Esophagus squamous epithelium (tissue), 5 donors: ENCODE results near the gene RTTN. TPM values are rescaled to one million over a fixed set of nuclear protein-coding genes. Genes with fewer than 3 reads are reported as not detected.

Experiments used
- DNase-seq: peaks from one replicate; lab custom pipeline; 2025; lab: John Stamatoyannopoulos, UW
- H3K27ac ChIP-seq, 4 donors: fragments of 200-600 bp; sonication (generic); one replicate each; pipeline ENCODE4 v1.5.1; 2016 to 2019; ENCODE audit warnings: mild to moderate bottlenecking in 1 of 4
- H3K27me3 ChIP-seq, 4 donors: fragments of 200-600 bp; sonication (generic); 1 replicate in 3 of 4; 2 replicates in 1 of 4; pipeline versions ENCODE4 v1.5.1 to v1.6.0; 2017 to 2021; ENCODE audit warnings: antibody characterized with exemption in 1 of 4
- H3K36me3 ChIP-seq, 3 donors: fragments of 200-600 bp; sonication (generic); one replicate each; pipeline ENCODE4 v1.5.1; 2016 to 2019
- H3K4me1 ChIP-seq, 3 donors: fragments of 200-600 bp; sonication (generic); one replicate each; pipeline ENCODE4 v1.5.1; 2017 to 2019
- H3K4me3 ChIP-seq, 4 donors: fragments of 200-600 bp; sonication (generic); 1 replicate in 3 of 4; 2 replicates in 1 of 4; pipeline ENCODE4 v1.5.1; 2016 to 2019; ENCODE audit warnings: mild to moderate bottlenecking in 2 of 4, moderate library complexity in 1 of 4
- H3K9me3 ChIP-seq, 3 donors: fragments of 200-600 bp; sonication (generic); one replicate each; pipeline ENCODE4 v1.5.1; 2016 to 2019
- POLR2A ChIP-seq, 4 donors: fragments of 450-650 bp; IDR thresholded peaks; one replicate each; pipeline ENCODE4 v1.6.1; 2017; ENCODE audit warnings: antibody characterized with exemption in 4 of 4, mild to moderate bottlenecking in 4 of 4, moderate library complexity in 3 of 4
- WGBS, 2 donors: methylation state at CpG; one replicate each; pipeline ENCODE4 v1.1.5; 2018; 5-methylcytosine and 5-hydroxymethylcytosine counted together
- intact Hi-C: fragments of 100-400 bp; cut with DNase I; formaldehyde crosslinking; loops from one replicate; pipeline ENCODE4 v1.15.0; 2022
- total RNA-seq, 4 donors: library from RNA; depleted of rRNA; stranded (reverse); fragments of >200 nt; gene quantifications; one replicate each; pipeline ENCODE4 v1.1.0, GENCODE V29; 2016
- TF ChIP-seq, protein P1 (sequence below), 6 experiments: fragments of 450-650 bp in 4 of 6; fragments of 200-600 bp in 2 of 6; sonication (generic) in 2 of 6; IDR thresholded peaks; one replicate each; pipeline ENCODE4 v1.5.1; 2016 to 2019; ENCODE audit warnings: antibody characterized with exemption in 6 of 6, mild to moderate bottlenecking in 4 of 6, moderate library complexity in 4 of 6
- donor health status: DM: yes; HTN: yes; CAD: no.

The RTTN gene
- total RNA-seq, 4 donors from 2014 or later = 4.1 to 14.4 (median 9.2) TPM

GRCh38 chr18:70078106-70078505, 127.4 kb downstream of the RTTN start:
- Histone ChIP-seq H3K27me3 (no peaks in the 10 kb centered on the region), H3K36me3 (peaks cover 0 to 19% (median 0%) of the 10 kb centered on the region in 3 donors), H3K9me3 (no peaks in the 10 kb centered on the region), H3K4me1 (no peaks in the 10 kb centered on the region), H3K27ac (no peak overlapping the region), H3K4me3 (no peak overlapping the region)
- intact Hi-C loops = no loop called here
- DNase-seq = no peak
- TF ChIP-seq, protein P1, sequence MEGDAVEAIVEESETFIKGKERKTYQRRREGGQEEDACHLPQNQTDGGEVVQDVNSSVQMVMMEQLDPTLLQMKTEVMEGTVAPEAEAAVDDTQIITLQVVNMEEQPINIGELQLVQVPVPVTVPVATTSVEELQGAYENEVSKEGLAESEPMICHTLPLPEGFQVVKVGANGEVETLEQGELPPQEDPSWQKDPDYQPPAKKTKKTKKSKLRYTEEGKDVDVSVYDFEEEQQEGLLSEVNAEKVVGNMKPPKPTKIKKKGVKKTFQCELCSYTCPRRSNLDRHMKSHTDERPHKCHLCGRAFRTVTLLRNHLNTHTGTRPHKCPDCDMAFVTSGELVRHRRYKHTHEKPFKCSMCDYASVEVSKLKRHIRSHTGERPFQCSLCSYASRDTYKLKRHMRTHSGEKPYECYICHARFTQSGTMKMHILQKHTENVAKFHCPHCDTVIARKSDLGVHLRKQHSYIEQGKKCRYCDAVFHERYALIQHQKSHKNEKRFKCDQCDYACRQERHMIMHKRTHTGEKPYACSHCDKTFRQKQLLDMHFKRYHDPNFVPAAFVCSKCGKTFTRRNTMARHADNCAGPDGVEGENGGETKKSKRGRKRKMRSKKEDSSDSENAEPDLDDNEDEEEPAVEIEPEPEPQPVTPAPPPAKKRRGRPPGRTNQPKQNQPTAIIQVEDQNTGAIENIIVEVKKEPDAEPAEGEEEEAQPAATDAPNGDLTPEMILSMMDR (IDR thresholded peaks at IDR 0.05) = no peak
- TF ChIP-seq POLR2A (IDR thresholded peaks at IDR 0.05) = no peak

GRCh38 chr18:70075906-70076305, 129.6 kb downstream of the RTTN start:
- no peak overlapping the region for H3K27ac ChIP-seq
- H3K9me3 ChIP-seq = no peaks in the 10 kb centered on the region
- no peaks in the 10 kb centered on the region for H3K4me1 ChIP-seq
- intact Hi-C loops = no loop called here
- no peak overlapping the region for H3K4me3 ChIP-seq
- H3K36me3 ChIP-seq = peaks cover 0 to 10% (median 0%) of the 10 kb centered on the region in 3 donors
- no peak for DNase-seq
- no peaks in the 10 kb centered on the region for H3K27me3 ChIP-seq
- TF ChIP-seq, protein P1 (IDR thresholded peaks at IDR 0.05) = no peak
- TF ChIP-seq POLR2A (IDR thresholded peaks at IDR 0.05) = no peak

DNA sequence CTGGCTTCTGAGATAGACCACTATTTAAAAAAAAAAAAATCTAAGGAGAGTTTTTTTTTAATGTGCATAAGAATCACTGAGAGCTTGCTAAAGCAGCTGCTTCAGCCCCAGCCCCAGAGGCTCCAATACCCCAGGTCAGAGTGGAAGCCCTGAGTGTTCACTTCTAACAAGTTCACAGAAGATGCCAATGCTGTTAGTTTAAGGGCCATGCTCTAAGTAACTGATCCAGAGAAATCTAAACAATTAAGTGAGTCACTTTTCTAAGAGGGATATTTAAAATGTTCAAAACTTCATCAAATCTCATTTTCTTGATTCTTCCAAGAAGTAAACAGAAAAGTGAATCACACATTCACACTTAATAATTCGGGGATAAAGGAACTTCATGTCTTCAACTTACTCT, 131.4 kb downstream of the RTTN start:
- 71 to 81% methylated on average over 1 of the region's 1 CpG for WGBS, 2 donors
- Histone ChIP-seq H3K36me3 (peaks cover 0 to 10% (median 0%) of the 10 kb centered on the region in 3 donors), H3K27me3 (no peaks in the 10 kb centered on the region), H3K4me3 (no peak overlapping the region), H3K9me3 (no peaks in the 10 kb centered on the region), H3K4me1 (no peaks in the 10 kb centered on the region), H3K27ac (no peak overlapping the region)
- no peak for TF ChIP-seq POLR2A (IDR thresholded peaks at IDR 0.05)
- TF ChIP-seq, protein P1 (IDR thresholded peaks at IDR 0.05) = no peak
- intact Hi-C loops = no loop called here
- DNase-seq = no peak

DNA sequence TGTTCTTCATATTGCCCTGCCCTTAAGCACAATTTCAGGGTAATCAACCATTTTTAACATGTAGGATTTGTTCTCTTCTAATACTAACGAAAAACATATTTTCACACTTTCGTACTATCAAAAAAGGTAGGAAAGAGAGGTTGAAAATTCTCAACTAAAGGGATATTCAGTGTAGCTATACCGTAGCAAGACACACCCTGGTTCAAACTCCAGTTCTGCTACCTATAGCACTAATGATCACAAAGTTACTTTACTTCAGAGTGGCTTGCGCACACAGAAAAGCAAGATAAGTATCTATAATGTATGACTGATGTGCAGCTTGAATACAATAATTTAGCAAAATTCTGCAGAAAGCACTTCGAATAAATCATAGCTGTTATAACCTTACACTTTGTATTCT, 132.1 kb downstream of the RTTN start:
- Histone ChIP-seq H3K4me1 (no peaks in the 10 kb centered on the region), H3K27me3 (no peaks in the 10 kb centered on the region), H3K4me3 (no peak overlapping the region), H3K36me3 (peaks cover 0 to 10% (median 0%) of the 10 kb centered on the region in 3 donors), H3K9me3 (no peaks in the 10 kb centered on the region), H3K27ac (no peak overlapping the region)
- TF ChIP-seq, protein P1 (IDR thresholded peaks at IDR 0.05) = no peak
- TF ChIP-seq POLR2A (IDR thresholded peaks at IDR 0.05) = no peak
- WGBS, 2 donors = 92 to 95% methylated on average over 5 of the region's 5 CpGs
- DNase-seq = no peak
- intact Hi-C loops = no loop called here

- Histone ChIP-seq H3K4me3 (no peak overlapping the region), H3K4me1 (no peaks in the 10 kb centered on the region), H3K27me3 (no peaks in the 10 kb centered on the region), H3K27ac (no peak overlapping the region), H3K36me3 (peaks cover 0 to 10% (median 0%) of the 10 kb centered on the region in 3 donors), H3K9me3 (no peaks in the 10 kb centered on the region)
- 74 to 89% methylated on average over 1 of the region's 1 CpG for WGBS, 2 donors
- TF ChIP-seq, protein P1 (IDR thresholded peaks at IDR 0.05) = peak in 1 of 6 experiments; percentile 13
- no peak for TF ChIP-seq POLR2A (IDR thresholded peaks at IDR 0.05)
- DNase-seq = no peak
- intact Hi-C loops = no loop called here
These were observed 132.8 kb downstream of the RTTN start for GRCh38 chr18:70072678-70073077.
